ENCODE measurements around the gene ABCA3. TPM values are rescaled to one million over a fixed set of nuclear protein-coding genes. Genes with fewer than 3 reads are reported as not detected.

The ABCA3 gene
- total RNA-seq, 1 donor, result 1.4 TPM

DNA sequence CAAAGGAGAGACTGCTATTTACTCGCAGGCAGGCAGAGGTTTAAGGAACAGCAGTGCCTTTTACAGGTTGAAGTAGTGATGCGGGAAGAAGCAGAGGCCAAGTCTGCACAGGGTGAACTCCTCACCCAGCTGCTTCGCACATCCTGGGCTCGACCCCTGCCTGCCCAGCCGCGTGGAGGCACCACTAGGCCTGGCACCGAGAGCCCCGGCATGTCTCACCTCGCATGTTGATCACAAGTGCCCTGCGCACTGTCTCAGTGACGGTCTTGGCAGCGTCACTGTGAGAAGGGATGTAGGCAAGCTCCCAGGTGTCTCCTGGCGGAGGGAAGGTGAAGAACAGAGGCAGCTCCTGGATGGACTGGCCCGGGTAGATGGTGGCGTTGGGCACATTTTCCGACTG is 14.7 kb downstream of the ABCA3 start:
- Histone ChIP-seq H3K4me3 (ENCODE audit: insufficient read depth, low read length) (no peak overlapping the region), H3K36me3 (ENCODE audit: insufficient read depth, low read length) (no peaks in the 10 kb centered on the region), H3K27ac (ENCODE audit: low read depth, low read length) (no peak overlapping the region), H3K4me1 (ENCODE audit: insufficient read depth, low read length) (no peaks in the 10 kb centered on the region), H3K4me2 (ENCODE audit: insufficient read depth, low read length) (no peak overlapping the region), H3K9me3 (ENCODE audit: low read depth, low read length) (no peaks in the 10 kb centered on the region), H3K79me2 (ENCODE audit: insufficient read depth, low read length) (no peaks in the 10 kb centered on the region), H4K20me1 (ENCODE audit: insufficient read depth, low read length) (no peaks in the 10 kb centered on the region), H3K27me3 (ENCODE audit: insufficient read depth, low read length) (peaks cover 42% of the 10 kb centered on the region), H2AFZ (ENCODE audit: low read length) (no peak overlapping the region)
- no peak for TF ChIP-seq CTCF (IDR thresholded peaks at IDR 0.05; ENCODE audit: extremely low read depth, low read depth, low read length)
- peak; percentile 48 for DNase-seq (ENCODE audit: insufficient read length, low spot score, missing footprints)

- H3K27ac ChIP-seq (ENCODE audit: low read depth, low read length), result no peak overlapping the region
- no peaks in the 10 kb centered on the region for H3K4me1 ChIP-seq (ENCODE audit: insufficient read depth, low read length)
- H3K79me2 ChIP-seq (ENCODE audit: insufficient read depth, low read length), result no peaks in the 10 kb centered on the region
- H3K9me3 ChIP-seq (ENCODE audit: low read depth, low read length), result no peaks in the 10 kb centered on the region
- H3K4me2 ChIP-seq (ENCODE audit: insufficient read depth, low read length), result no peak overlapping the region
- no peak overlapping the region for H2AFZ ChIP-seq (ENCODE audit: low read length)
- peaks cover 43% of the 10 kb centered on the region for H3K27me3 ChIP-seq (ENCODE audit: insufficient read depth, low read length)
- no peak overlapping the region for H3K4me3 ChIP-seq (ENCODE audit: insufficient read depth, low read length)
- peak; percentile 5 for DNase-seq (ENCODE audit: insufficient read length, low spot score, missing footprints)
- no peak for TF ChIP-seq CTCF (IDR thresholded peaks at IDR 0.05; ENCODE audit: extremely low read depth, low read depth, low read length)
- H3K36me3 ChIP-seq (ENCODE audit: insufficient read depth, low read length), result no peaks in the 10 kb centered on the region
- no peaks in the 10 kb centered on the region for H4K20me1 ChIP-seq (ENCODE audit: insufficient read depth, low read length)
Measured at GRCh38 chr16:2325181-2325580, 15.3 kb downstream of the ABCA3 start.

GRCh38 chr16:2324296-2324859 is 16.1 kb downstream of the ABCA3 start:
- TF ChIP-seq CTCF (IDR thresholded peaks at IDR 0.05; ENCODE audit: extremely low read depth, low read depth, low read length), result no peak
- Histone ChIP-seq H3K4me2 (ENCODE audit: insufficient read depth, low read length) (no peak overlapping the region), H3K36me3 (ENCODE audit: insufficient read depth, low read length) (no peaks in the 10 kb centered on the region), H2AFZ (ENCODE audit: low read length) (no peak overlapping the region), H3K79me2 (ENCODE audit: insufficient read depth, low read length) (no peaks in the 10 kb centered on the region), H3K27me3 (ENCODE audit: insufficient read depth, low read length) (peaks cover 38% of the 10 kb centered on the region), H3K27ac (ENCODE audit: low read depth, low read length) (no peak overlapping the region), H3K4me1 (ENCODE audit: insufficient read depth, low read length) (no peaks in the 10 kb centered on the region), H4K20me1 (ENCODE audit: insufficient read depth, low read length) (no peaks in the 10 kb centered on the region), H3K9me3 (ENCODE audit: low read depth, low read length) (no peaks in the 10 kb centered on the region), H3K4me3 (ENCODE audit: insufficient read depth, low read length) (no peak overlapping the region)
- DNase-seq (ENCODE audit: insufficient read length, low spot score, missing footprints), result no peak

GRCh38 chr16:2323701-2324100 is 16.8 kb downstream of the ABCA3 start:
- DNase-seq (ENCODE audit: insufficient read length, low spot score, missing footprints), result peak; percentile 26

More at GRCh38 chr16:2323701-2324100, 16.8 kb downstream of the ABCA3 start:
- Histone ChIP-seq H3K4me1 (ENCODE audit: insufficient read depth, low read length) (no peaks in the 10 kb centered on the region), H3K27me3 (ENCODE audit: insufficient read depth, low read length) (peaks cover 33% of the 10 kb centered on the region), H4K20me1 (ENCODE audit: insufficient read depth, low read length) (no peaks in the 10 kb centered on the region), H3K79me2 (ENCODE audit: insufficient read depth, low read length) (no peaks in the 10 kb centered on the region), H3K36me3 (ENCODE audit: insufficient read depth, low read length) (no peaks in the 10 kb centered on the region), H2AFZ (ENCODE audit: low read length) (no peak overlapping the region), H3K4me2 (ENCODE audit: insufficient read depth, low read length) (no peak overlapping the region), H3K27ac (ENCODE audit: low read depth, low read length) (no peak overlapping the region), H3K9me3 (ENCODE audit: low read depth, low read length) (no peaks in the 10 kb centered on the region), H3K4me3 (ENCODE audit: insufficient read depth, low read length) (no peak overlapping the region)
- TF ChIP-seq CTCF (IDR thresholded peaks at IDR 0.05; ENCODE audit: extremely low read depth, low read depth, low read length), result no peak
